ENCODE results near the gene TARP.
A peak's percentile ranks its signal among the peaks of the same experiment; 100 is the strongest.
"Not testable (repeated sequence)": the region's sequence is repeated elsewhere in the genome, so short reads cannot be mapped to it uniquely, and the experiment has no call there.

Gene TARP

GRCh38 chr7:38269704-38270346, 3.6 kb downstream of the TARP start:
- not testable (repeated sequence) for H3K27me3 Mint-ChIP-seq (ENCODE audit: low read depth); H3K27ac Mint-ChIP-seq; H3K36me3 Mint-ChIP-seq (ENCODE audit: insufficient read depth in 2 of 2); ATAC-seq (replicated peaks in 1 of 2); H3K4me1 Mint-ChIP-seq (ENCODE audit: low read depth); DNase-seq; H3K9me3 Mint-ChIP-seq
- peak overlapping the region in 1 of 2 donors; percentile 76 for H3K4me3 Mint-ChIP-seq

GRCh38 chr7:38265958-38266357, 7.5 kb downstream of the TARP start:
- not testable (repeated sequence) for DNase-seq; H3K27ac Mint-ChIP-seq; ATAC-seq (replicated peaks in 1 of 2); H3K4me1 Mint-ChIP-seq (ENCODE audit: low read depth); H3K36me3 Mint-ChIP-seq (ENCODE audit: insufficient read depth in 2 of 2); H3K9me3 Mint-ChIP-seq; H3K27me3 Mint-ChIP-seq (ENCODE audit: low read depth)
- H3K4me3 Mint-ChIP-seq, result peak overlapping the region in 1 of 2 donors; percentile 37

GRCh38 chr7:38264602-38265001, 8.8 kb downstream of the TARP start:
- H3K27me3 Mint-ChIP-seq (ENCODE audit: low read depth); H3K27ac Mint-ChIP-seq; H3K4me3 Mint-ChIP-seq; H3K9me3 Mint-ChIP-seq; ATAC-seq (replicated peaks in 1 of 2); DNase-seq; H3K4me1 Mint-ChIP-seq (ENCODE audit: low read depth); H3K36me3 Mint-ChIP-seq (ENCODE audit: insufficient read depth in 2 of 2): not testable (repeated sequence)

GRCh38 chr7:38263274-38263673, 10.2 kb downstream of the TARP start:
- H3K27ac Mint-ChIP-seq; ATAC-seq (replicated peaks in 1 of 2); H3K36me3 Mint-ChIP-seq (ENCODE audit: insufficient read depth in 2 of 2); H3K9me3 Mint-ChIP-seq; H3K4me1 Mint-ChIP-seq (ENCODE audit: low read depth); H3K27me3 Mint-ChIP-seq (ENCODE audit: low read depth); DNase-seq: not testable (repeated sequence)
- H3K4me3 Mint-ChIP-seq, result peak overlapping the region in 1 of 2 donors; percentile 25

- H3K4me3 Mint-ChIP-seq, result no peak overlapping the region
Observed at GRCh38 chr7:38262545-38262944, 10.9 kb downstream of the TARP start.

GRCh38 chr7:38262026-38262425, 11.4 kb downstream of the TARP start:
- peak overlapping the region; percentile 65 for H3K27ac Mint-ChIP-seq
- not testable (repeated sequence) for H3K9me3 Mint-ChIP-seq; DNase-seq; ATAC-seq (replicated peaks in 1 of 2); H3K36me3 Mint-ChIP-seq (ENCODE audit: insufficient read depth in 2 of 2); H3K27me3 Mint-ChIP-seq (ENCODE audit: low read depth); H3K4me1 Mint-ChIP-seq (ENCODE audit: low read depth); H3K4me3 Mint-ChIP-seq

More at GRCh38 chr7:38262545-38262944, 10.9 kb downstream of the TARP start:
- no peaks in the 10 kb centered on the region for H3K36me3 Mint-ChIP-seq (ENCODE audit: insufficient read depth in 2 of 2)
- H3K9me3 Mint-ChIP-seq, result no peaks in the 10 kb centered on the region
- DNase-seq (no peak), ATAC-seq (replicated peaks in 1 of 2) (no peak)
- H3K27ac Mint-ChIP-seq, result no peak overlapping the region
- H3K4me1 Mint-ChIP-seq (ENCODE audit: low read depth), result no peaks in the 10 kb centered on the region
- H3K27me3 Mint-ChIP-seq (ENCODE audit: low read depth), result no peaks in the 10 kb centered on the region

GRCh38 chr7:38261601-38262000, 11.8 kb downstream of the TARP start:
- not testable (repeated sequence) for H3K27me3 Mint-ChIP-seq (ENCODE audit: low read depth)

GRCh38 chr7:38259157-38259556, 14.3 kb downstream of the TARP start:
- H3K36me3 Mint-ChIP-seq (ENCODE audit: insufficient read depth in 2 of 2); H3K27ac Mint-ChIP-seq; H3K9me3 Mint-ChIP-seq; H3K27me3 Mint-ChIP-seq (ENCODE audit: low read depth); H3K4me3 Mint-ChIP-seq; DNase-seq; ATAC-seq (replicated peaks in 1 of 2); H3K4me1 Mint-ChIP-seq (ENCODE audit: low read depth): not testable (repeated sequence)

More at GRCh38 chr7:38261601-38262000, 11.8 kb downstream of the TARP start:
- ATAC-seq (replicated peaks in 1 of 2); H3K9me3 Mint-ChIP-seq; DNase-seq; H3K4me1 Mint-ChIP-seq (ENCODE audit: low read depth); H3K27ac Mint-ChIP-seq; H3K36me3 Mint-ChIP-seq (ENCODE audit: insufficient read depth in 2 of 2); H3K4me3 Mint-ChIP-seq: not testable (repeated sequence)

- H3K36me3 Mint-ChIP-seq (ENCODE audit: insufficient read depth in 2 of 2), result no peaks in the 10 kb centered on the region
- no peaks in the 10 kb centered on the region for H3K27me3 Mint-ChIP-seq (ENCODE audit: low read depth)
- no peak for DNase-seq
- H3K27ac Mint-ChIP-seq, result no peak overlapping the region
- no peaks in the 10 kb centered on the region for H3K9me3 Mint-ChIP-seq
- no peaks in the 10 kb centered on the region for H3K4me1 Mint-ChIP-seq (ENCODE audit: low read depth)
- ATAC-seq (replicated peaks in 1 of 2), result no peak
- H3K4me3 Mint-ChIP-seq, result no peak overlapping the region
Observed at GRCh38 chr7:38257350-38257677, 16.1 kb downstream of the TARP start.

- H3K9me3 Mint-ChIP-seq; ATAC-seq (replicated peaks in 1 of 2); H3K4me1 Mint-ChIP-seq (ENCODE audit: low read depth); H3K36me3 Mint-ChIP-seq (ENCODE audit: insufficient read depth in 2 of 2); H3K27me3 Mint-ChIP-seq (ENCODE audit: low read depth); DNase-seq: not testable (repeated sequence)
- H3K27ac Mint-ChIP-seq, result peak overlapping the region; percentile 39
- peak overlapping the region; percentile 29 to 64 for H3K4me3 Mint-ChIP-seq
Observed at GRCh38 chr7:38249849-38250248, 23.6 kb downstream of the TARP start.

- ATAC-seq (replicated peaks in 1 of 2), result peak in 1 of 2 donors; percentile 59
Observed at GRCh38 chr7:38248069-38248567, 25.3 kb downstream of the TARP start.

GRCh38 chr7:38245409-38245977, 27.9 kb downstream of the TARP start:
- Mint-ChIP-seq H3K36me3 (ENCODE audit: insufficient read depth in 2 of 2) (peaks cover 0 to 2% of the 10 kb centered on the region in 2 donors), H3K4me1 (ENCODE audit: low read depth) (no peaks in the 10 kb centered on the region), H3K4me3 (peak overlapping the region in 1 of 2 donors; percentile 14), H3K27me3 (ENCODE audit: low read depth) (no peaks in the 10 kb centered on the region), H3K27ac (peak overlapping the region; percentile 0), H3K9me3 (no peaks in the 10 kb centered on the region)
- ATAC-seq (replicated peaks in 1 of 2), result peak in 1 of 2 donors; percentile 70
- no peak for DNase-seq

More at GRCh38 chr7:38248069-38248567, 25.3 kb downstream of the TARP start:
- Mint-ChIP-seq H3K9me3 (no peaks in the 10 kb centered on the region), H3K36me3 (ENCODE audit: insufficient read depth in 2 of 2) (peaks cover 0 to 2% of the 10 kb centered on the region in 2 donors), H3K27me3 (ENCODE audit: low read depth) (no peaks in the 10 kb centered on the region), H3K4me3 (peak overlapping the region in 1 of 2 donors; percentile 73), H3K4me1 (ENCODE audit: low read depth) (no peaks in the 10 kb centered on the region), H3K27ac (peak overlapping the region; percentile 84)
- DNase-seq, result no peak

- Mint-ChIP-seq H3K27ac (peak overlapping the region; percentile 62), H3K27me3 (ENCODE audit: low read depth) (no peaks in the 10 kb centered on the region), H3K9me3 (no peaks in the 10 kb centered on the region), H3K4me3 (peak overlapping the region in 1 of 2 donors; percentile 68), H3K4me1 (ENCODE audit: low read depth) (no peaks in the 10 kb centered on the region), H3K36me3 (ENCODE audit: insufficient read depth in 2 of 2) (peaks cover 0 to 2% of the 10 kb centered on the region in 2 donors)
- ATAC-seq (replicated peaks in 1 of 2), result no peak
- no peak for DNase-seq
Observed at GRCh38 chr7:38244516-38244915, 28.9 kb downstream of the TARP start.

GRCh38 chr7:38243345-38243744, 30.1 kb downstream of the TARP start:
- not testable (repeated sequence) for DNase-seq; H3K9me3 Mint-ChIP-seq; H3K4me1 Mint-ChIP-seq (ENCODE audit: low read depth); H3K27me3 Mint-ChIP-seq (ENCODE audit: low read depth); H3K36me3 Mint-ChIP-seq (ENCODE audit: insufficient read depth in 2 of 2); ATAC-seq (replicated peaks in 1 of 2)
- peak overlapping the region; percentile 84 for H3K27ac Mint-ChIP-seq
- H3K4me3 Mint-ChIP-seq, result peak overlapping the region in 1 of 2 donors; percentile 70
